ENCODE data around the gene CPNE5.

CPNE5 gene

GRCh38 chr6:36822506-36823269 is 16.6 kb downstream of the CPNE5 start:
- no peak overlapping the region for H2AK5ac ChIP-seq (ENCODE audit: low read length)
- no peaks in the 10 kb centered on the region for H3K36me3 ChIP-seq (ENCODE audit: control insufficient read depth in 1 of 2, insufficient read depth in 2 of 2, low read length in 2 of 2)
- no peak overlapping the region for H2BK120ac ChIP-seq (ENCODE audit: insufficient read depth, low read length, poor library complexity)
- H4K8ac ChIP-seq (ENCODE audit: low read depth, low read length) = no peak overlapping the region
- no peak overlapping the region for H3K4me3 ChIP-seq (ENCODE audit: low read depth, low read length)
- no CpG with 5 or more reads among the region's 19 CpGs for WGBS (ENCODE audit: extremely low coverage, insufficient coverage, insufficient read length)
- H3K27ac ChIP-seq (ENCODE audit: low read depth, low read length) = no peak overlapping the region
- H3K4me1 ChIP-seq (ENCODE audit: control insufficient read depth in 1 of 2, insufficient read depth in 2 of 2, low read length in 2 of 2) = peaks cover 50 to 61% of the 10 kb centered on the region in 2 experiments
- H4K12ac ChIP-seq (ENCODE audit: low read depth, low read length) = no peak overlapping the region
- peaks cover 7% of the 10 kb centered on the region for H3K9me3 ChIP-seq (ENCODE audit: insufficient read depth, low read depth, low read length)
- no peak overlapping the region for H3K23ac ChIP-seq (ENCODE audit: low read length)
- H4K91ac ChIP-seq (ENCODE audit: low read depth, low read length) = peak overlapping the region; percentile 29
- H3K4me2 ChIP-seq (ENCODE audit: low read length) = no peak overlapping the region
- H2BK5ac ChIP-seq (ENCODE audit: low read depth, low read length, poor library complexity) = no peak overlapping the region
- H3K4ac ChIP-seq (ENCODE audit: low read depth, low read length) = no peak overlapping the region
- H3K27me3 ChIP-seq (ENCODE audit: insufficient read depth, low read length) = no peaks in the 10 kb centered on the region
- H2AFZ ChIP-seq (ENCODE audit: insufficient read depth, low read length, poor library complexity) = no peak overlapping the region
- H3K79me1 ChIP-seq (ENCODE audit: low read length) = peaks cover 23% of the 10 kb centered on the region
- H3K14ac ChIP-seq (ENCODE audit: low read length) = no peak overlapping the region
- peaks cover 1% of the 10 kb centered on the region for H3K79me2 ChIP-seq (ENCODE audit: control insufficient read depth, insufficient read depth, low read length, poor library complexity)
- H3K18ac ChIP-seq (ENCODE audit: low read length) = no peak overlapping the region
- DNase-seq = peak in 1 of 2 donors; percentile 12
- H3K9ac ChIP-seq (ENCODE audit: low read length) = no peak overlapping the region
- H2BK12ac ChIP-seq (ENCODE audit: low read length) = no peak overlapping the region

- Histone ChIP-seq H2BK12ac (ENCODE audit: low read length) (peak overlapping the region; percentile 75), H4K91ac (ENCODE audit: low read depth, low read length) (peak overlapping the region; percentile 41), H3K4ac (ENCODE audit: low read depth, low read length) (no peak overlapping the region), H3K4me1 (ENCODE audit: control insufficient read depth in 1 of 2, insufficient read depth in 2 of 2, low read length in 2 of 2) (peaks cover 43 to 53% of the 10 kb centered on the region in 2 experiments), H3K4me2 (ENCODE audit: low read length) (no peak overlapping the region), H3K14ac (ENCODE audit: low read length) (peak overlapping the region; percentile 37), H4K8ac (ENCODE audit: low read depth, low read length) (peak overlapping the region; percentile 58), H3K79me1 (ENCODE audit: low read length) (peaks cover 17% of the 10 kb centered on the region), H2BK5ac (ENCODE audit: low read depth, low read length, poor library complexity) (no peak overlapping the region), H2AFZ (ENCODE audit: insufficient read depth, low read length, poor library complexity) (peak overlapping the region; percentile 31), H3K9ac (ENCODE audit: low read length) (no peak overlapping the region), H3K79me2 (ENCODE audit: control insufficient read depth, insufficient read depth, low read length, poor library complexity) (peaks cover 1% of the 10 kb centered on the region), H3K18ac (ENCODE audit: low read length) (peak overlapping the region; percentile 19), H3K4me3 (ENCODE audit: low read depth, low read length) (no peak overlapping the region), H2AK5ac (ENCODE audit: low read length) (no peak overlapping the region), H4K12ac (ENCODE audit: low read depth, low read length) (no peak overlapping the region), H3K36me3 (ENCODE audit: control insufficient read depth in 1 of 2, insufficient read depth in 2 of 2, low read length in 2 of 2) (no peaks in the 10 kb centered on the region), H2BK120ac (ENCODE audit: insufficient read depth, low read length, poor library complexity) (peak overlapping the region; percentile 10), H3K27me3 (ENCODE audit: insufficient read depth, low read length) (no peaks in the 10 kb centered on the region), H3K27ac (ENCODE audit: low read depth, low read length) (peak overlapping the region; percentile 6), H3K9me3 (ENCODE audit: insufficient read depth, low read depth, low read length) (peaks cover 4% of the 10 kb centered on the region), H3K23ac (ENCODE audit: low read length) (no peak overlapping the region)
- no CpG with 5 or more reads among the region's 14 CpGs for WGBS (ENCODE audit: extremely low coverage, insufficient coverage, insufficient read length)
- no peak for DNase-seq
These were observed 17.5 kb downstream of the CPNE5 start for GRCh38 chr6:36821581-36822335.

GRCh38 chr6:36820700-36821580 is 18.3 kb downstream of the CPNE5 start:
- Histone ChIP-seq H3K4me1 (ENCODE audit: control insufficient read depth in 1 of 2, insufficient read depth in 2 of 2, low read length in 2 of 2) (peaks cover 39 to 47% of the 10 kb centered on the region in 2 experiments), H4K8ac (ENCODE audit: low read depth, low read length) (peak overlapping the region; percentile 58), H3K27ac (ENCODE audit: low read depth, low read length) (peak overlapping the region; percentile 6), H3K79me1 (ENCODE audit: low read length) (peaks cover 16% of the 10 kb centered on the region), H3K18ac (ENCODE audit: low read length) (no peak overlapping the region), H3K4ac (ENCODE audit: low read depth, low read length) (no peak overlapping the region), H3K23ac (ENCODE audit: low read length) (no peak overlapping the region), H3K4me3 (ENCODE audit: low read depth, low read length) (no peak overlapping the region), H3K36me3 (ENCODE audit: control insufficient read depth in 1 of 2, insufficient read depth in 2 of 2, low read length in 2 of 2) (no peaks in the 10 kb centered on the region), H4K91ac (ENCODE audit: low read depth, low read length) (peak overlapping the region; percentile 41), H2BK12ac (ENCODE audit: low read length) (peak overlapping the region; percentile 75), H3K4me2 (ENCODE audit: low read length) (no peak overlapping the region), H3K27me3 (ENCODE audit: insufficient read depth, low read length) (no peaks in the 10 kb centered on the region), H2AFZ (ENCODE audit: insufficient read depth, low read length, poor library complexity) (no peak overlapping the region), H3K79me2 (ENCODE audit: control insufficient read depth, insufficient read depth, low read length, poor library complexity) (peaks cover 1% of the 10 kb centered on the region), H2BK5ac (ENCODE audit: low read depth, low read length, poor library complexity) (no peak overlapping the region), H2BK120ac (ENCODE audit: insufficient read depth, low read length, poor library complexity) (peak overlapping the region; percentile 10), H2AK5ac (ENCODE audit: low read length) (no peak overlapping the region), H3K9me3 (ENCODE audit: insufficient read depth, low read depth, low read length) (peaks cover 4% of the 10 kb centered on the region), H4K12ac (ENCODE audit: low read depth, low read length) (no peak overlapping the region), H3K9ac (ENCODE audit: low read length) (no peak overlapping the region), H3K14ac (ENCODE audit: low read length) (peak overlapping the region; percentile 37)
- WGBS (ENCODE audit: extremely low coverage, insufficient coverage, insufficient read length) = no CpG with 5 or more reads among the region's 12 CpGs
- DNase-seq = peak in 1 of 2 donors; percentile 27

- H3K18ac ChIP-seq (ENCODE audit: low read length) = no peak overlapping the region
- H3K4me2 ChIP-seq (ENCODE audit: low read length) = no peak overlapping the region
- no peaks in the 10 kb centered on the region for H3K36me3 ChIP-seq (ENCODE audit: control insufficient read depth in 1 of 2, insufficient read depth in 2 of 2, low read length in 2 of 2)
- no peak overlapping the region for H2BK5ac ChIP-seq (ENCODE audit: low read depth, low read length, poor library complexity)
- no CpG with 5 or more reads among the region's 4 CpGs for WGBS (ENCODE audit: extremely low coverage, insufficient coverage, insufficient read length)
- H4K8ac ChIP-seq (ENCODE audit: low read depth, low read length) = no peak overlapping the region
- H2BK12ac ChIP-seq (ENCODE audit: low read length) = no peak overlapping the region
- peaks cover 2% of the 10 kb centered on the region for H3K9me3 ChIP-seq (ENCODE audit: insufficient read depth, low read depth, low read length)
- DNase-seq = no peak
- H2AK5ac ChIP-seq (ENCODE audit: low read length) = no peak overlapping the region
- no peaks in the 10 kb centered on the region for H3K27me3 ChIP-seq (ENCODE audit: insufficient read depth, low read length)
- no peak overlapping the region for H4K12ac ChIP-seq (ENCODE audit: low read depth, low read length)
- peaks cover 9% of the 10 kb centered on the region for H3K79me1 ChIP-seq (ENCODE audit: low read length)
- no peak overlapping the region for H3K27ac ChIP-seq (ENCODE audit: low read depth, low read length)
- H3K79me2 ChIP-seq (ENCODE audit: control insufficient read depth, insufficient read depth, low read length, poor library complexity) = peaks cover 1% of the 10 kb centered on the region
- no peak overlapping the region for H3K14ac ChIP-seq (ENCODE audit: low read length)
- H3K23ac ChIP-seq (ENCODE audit: low read length) = no peak overlapping the region
- peaks cover 29 to 35% of the 10 kb centered on the region in 2 experiments for H3K4me1 ChIP-seq (ENCODE audit: control insufficient read depth in 1 of 2, insufficient read depth in 2 of 2, low read length in 2 of 2)
- no peak overlapping the region for H3K9ac ChIP-seq (ENCODE audit: low read length)
- H2AFZ ChIP-seq (ENCODE audit: insufficient read depth, low read length, poor library complexity) = no peak overlapping the region
- H3K4ac ChIP-seq (ENCODE audit: low read depth, low read length) = no peak overlapping the region
- H2BK120ac ChIP-seq (ENCODE audit: insufficient read depth, low read length, poor library complexity) = no peak overlapping the region
- H3K4me3 ChIP-seq (ENCODE audit: low read depth, low read length) = no peak overlapping the region
- H4K91ac ChIP-seq (ENCODE audit: low read depth, low read length) = no peak overlapping the region
These were observed 20.5 kb downstream of the CPNE5 start for GRCh38 chr6:36818756-36819155.
